Naive thymus-derived CD4-positive, alpha-beta T cell (primary cell): ENCODE results near the gene WASF2. TPM values are rescaled to one million over a fixed set of nuclear protein-coding genes. Genes with fewer than 3 reads are reported as not detected.

Experiments
- ATAC-seq: fragments of 150-1000 bp; cut with Tn5 transposase; 2 replicates; pipeline ENCODE4 v1.10.0; 2021; ENCODE audit warnings: mild to moderate bottlenecking, moderate library complexity
- CTCF ChIA-PET: fragments of 350-600 bp; sonication (Branson Sonifier 250); formaldehyde crosslinking; loops from one replicate; lab custom pipeline; 2021; ENCODE audit warnings: antibody characterized with exemption; lab: Charles Lee
- POLR2A ChIA-PET: fragments of 350-600 bp; sonication (Branson Sonifier 250); formaldehyde crosslinking; loops from one replicate; lab custom pipeline; 2021; ENCODE audit warnings: antibody characterized with exemption, inconsistent platforms; lab: Charles Lee
- DNase-seq, 9 donors: peaks; one replicate each; pipeline versions ENCODE4 v3.0.0 to v3.0.0-alpha.2; 2020 to 2022; ENCODE audit warnings: mixed read lengths in 1 of 9
- H3K27ac ChIP-seq: one replicate; pipeline ENCODE4 v1.7.0; 2013; ENCODE audit warnings: mild to moderate bottlenecking, low read depth, low read length, moderate library complexity
- H3K27me3 ChIP-seq, 2 donors: one replicate each; pipeline ENCODE4 v1.7.0; 2013; ENCODE audit warnings: low read length in 2 of 2, mild to moderate bottlenecking in 2 of 2, moderate library complexity in 2 of 2; ENCODE audit not compliant: control insufficient read depth in 2 of 2, insufficient read depth in 2 of 2
- H3K36me3 ChIP-seq, 3 experiments: 1 replicate in 2 of 3; 2 replicates in 1 of 3; pipeline ENCODE4 v1.7.0; 2013; ENCODE audit warnings: low read length in 3 of 3, mild to moderate bottlenecking in 3 of 3, moderate library complexity in 1 of 3; ENCODE audit not compliant: insufficient read depth in 3 of 3, control insufficient read depth in 2 of 3
- H3K4me1 ChIP-seq, 2 donors: one replicate each; pipeline ENCODE4 v1.7.0; 2013; ENCODE audit warnings: low read length in 2 of 2, mild to moderate bottlenecking in 2 of 2, moderate library complexity in 1 of 2; ENCODE audit not compliant: control insufficient read depth in 2 of 2, insufficient read depth in 2 of 2
- H3K4me3 ChIP-seq: 2 replicates; pipeline ENCODE4 v1.7.0; 2013; ENCODE audit warnings: mild to moderate bottlenecking, low read length
- H3K9me3 ChIP-seq, 3 experiments: 1 replicate in 2 of 3; 2 replicates in 1 of 3; pipeline ENCODE4 v1.7.0; 2013; ENCODE audit warnings: low read length in 3 of 3; ENCODE audit not compliant: control insufficient read depth in 2 of 3
- H3K27ac Mint-ChIP-seq, 9 donors: one replicate each; pipeline ENCODE4 v1.8.0; 2020 to 2022; ENCODE audit warnings: mixed read lengths in 9 of 9, mild to moderate bottlenecking in 8 of 9, moderate library complexity in 5 of 9, inconsistent platforms in 2 of 9
- H3K27me3 Mint-ChIP-seq, 5 donors: one replicate each; pipeline ENCODE4 v1.8.0; 2021 to 2022; ENCODE audit warnings: mixed read lengths in 5 of 5, mild to moderate bottlenecking in 1 of 5
- H3K36me3 Mint-ChIP-seq, 5 donors: one replicate each; pipeline ENCODE4 v1.8.0; 2020 to 2022; ENCODE audit warnings: mixed read lengths in 5 of 5, mild to moderate bottlenecking in 3 of 5, inconsistent platforms in 1 of 5
- H3K4me1 Mint-ChIP-seq, 7 donors: one replicate each; pipeline ENCODE4 v1.8.0; 2020 to 2022; ENCODE audit warnings: mixed read lengths in 7 of 7, mild to moderate bottlenecking in 3 of 7, inconsistent platforms in 1 of 7
- H3K4me3 Mint-ChIP-seq, 10 donors: one replicate each; pipeline ENCODE4 v1.8.0; 2020 to 2022; ENCODE audit warnings: mild to moderate bottlenecking in 10 of 10, mixed read lengths in 10 of 10, moderate library complexity in 6 of 10, inconsistent platforms in 2 of 10
- H3K9me3 Mint-ChIP-seq, 11 donors: one replicate each; pipeline ENCODE4 v1.8.0; 2020 to 2022; ENCODE audit warnings: mixed read lengths in 11 of 11, mild to moderate bottlenecking in 4 of 11, inconsistent platforms in 1 of 11, moderate library complexity in 1 of 11
- intact Hi-C, 2 donors: fragments of 100-400 bp; cut with micrococcal nuclease; formaldehyde crosslinking; loops; one replicate each; pipeline ENCODE4 v1.15.1; 2023
- polyA plus RNA-seq, 2 donors: library from polyadenylated mRNA; unstranded; fragments of 300-500 nt; fragmentation: Illumina TruSeq; gene quantifications; one replicate each; pipeline ENCODE4 v1.2.3, GENCODE V29; 2021
- total RNA-seq, 6 experiments: library from RNA in 5 of 6; stranded (reverse) in 5 of 6; gene quantifications; 1 replicate in 5 of 6; 2 replicates in 1 of 6; pipeline ENCODE4 v1.2.3 and lab custom pipeline; 2021 to 2026

Gene WASF2
- total and polyA plus RNA-seq, 7 experiments from 2014 or later = 78.4 to 177 (median 140) TPM

DNA sequence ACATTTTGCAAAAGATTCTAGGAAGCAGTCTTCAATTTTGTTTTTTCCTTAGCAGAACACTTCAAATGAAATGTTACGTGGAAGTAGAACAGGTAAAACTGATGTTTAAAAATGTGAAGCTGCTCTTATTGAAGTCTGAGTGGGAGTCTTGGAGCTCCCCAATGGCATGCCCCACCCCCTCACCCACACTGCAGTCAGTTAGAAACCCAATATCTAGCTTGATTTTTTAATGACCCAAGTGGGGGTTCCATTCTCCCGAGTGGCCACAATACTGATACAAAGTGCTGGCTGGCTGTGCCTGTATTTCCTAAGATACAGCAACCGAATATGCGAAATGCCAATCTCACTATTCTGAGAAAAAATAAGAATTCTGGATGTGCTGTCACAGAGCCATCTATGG lies 66.3 kb downstream of the WASF2 start:
- H3K4me3 ChIP-seq = no peak overlapping the region
- peaks cover 9 to 57% of the 10 kb centered on the region in 2 donors for H3K4me1 ChIP-seq
- DNase-seq (no peak), ATAC-seq (no peak)
- intact Hi-C loops = no loop called here
- no peak overlapping the region for H3K27ac ChIP-seq
- peak overlapping the region in 4 of 10 donors; percentile 0 to 42 (median 12) for H3K4me3 Mint-ChIP-seq
- CTCF ChIA-PET = interaction anchor here (0.7 to 1.6 kb wide), 2 partner anchors 86 to 133 kb away, joined by 3 to 4 read pairs; no protein-coding TSS in a partner anchor
- H3K9me3 Mint-ChIP-seq = peaks cover 0 to 2% (median 0%) of the 10 kb centered on the region in 11 donors
- peaks cover 0 to 16% (median 7%) of the 10 kb centered on the region in 3 experiments for H3K36me3 ChIP-seq
- peak overlapping the region; percentile 48 to 90 (median 72) for H3K27ac Mint-ChIP-seq
- POLR2A ChIA-PET = interaction anchor here (0.6 to 1.2 kb wide), 2 partner anchors 9 to 179 kb away, joined by 3 read pairs; no protein-coding TSS in a partner anchor
- H3K9me3 ChIP-seq = no peaks in the 10 kb centered on the region
- no peaks in the 10 kb centered on the region for H3K27me3 Mint-ChIP-seq
- peaks cover 4 to 18% (median 13%) of the 10 kb centered on the region in 5 donors for H3K36me3 Mint-ChIP-seq
- H3K27me3 ChIP-seq = no peaks in the 10 kb centered on the region
- H3K4me1 Mint-ChIP-seq = peaks cover 43 to 79% (median 68%) of the 10 kb centered on the region in 7 donors

- Mint-ChIP-seq H3K4me3 (peak overlapping the region in 1 of 10 donors; percentile 64), H3K4me1 (peaks cover 12 to 61% (median 49%) of the 10 kb centered on the region in 7 donors), H3K27me3 (no peaks in the 10 kb centered on the region), H3K9me3 (peaks cover 0 to 2% (median 0%) of the 10 kb centered on the region in 11 donors), H3K36me3 (peaks cover 19 to 38% (median 27%) of the 10 kb centered on the region in 5 donors), H3K27ac (peak overlapping the region in 6 of 9 donors; percentile 8 to 84 (median 42))
- peaks cover 9 to 25% of the 10 kb centered on the region in 2 donors for H3K4me1 ChIP-seq
- H3K36me3 ChIP-seq = peaks cover 20 to 56% (median 32%) of the 10 kb centered on the region in 3 experiments
- H3K27ac ChIP-seq = no peak overlapping the region
- H3K9me3 ChIP-seq = no peaks in the 10 kb centered on the region
- DNase-seq (peak in 1 of 9 donors; percentile 66), ATAC-seq (peak; percentile 44)
- ChIA-PET CTCF (interaction anchor here (0.7 to 1.4 kb wide), 4 partner anchors 10 to 456 kb away, joined by 3 to 4 read pairs (median 3); no protein-coding TSS in a partner anchor), POLR2A (interaction anchor here (0.6 to 1.6 kb wide), 3 partner anchors 9 to 97 kb away, joined by 3 read pairs; no protein-coding TSS in a partner anchor)
- no peaks in the 10 kb centered on the region for H3K27me3 ChIP-seq
- H3K4me3 ChIP-seq = no peak overlapping the region
- intact Hi-C loops = loop anchor here in 1 of 2 donors (5.0 kb wide), 1 partner anchor 244 kb away; no protein-coding TSS in a partner anchor
Measured at GRCh38 chr1:27418326-27419185, 71.4 kb downstream of the WASF2 start.

DNA sequence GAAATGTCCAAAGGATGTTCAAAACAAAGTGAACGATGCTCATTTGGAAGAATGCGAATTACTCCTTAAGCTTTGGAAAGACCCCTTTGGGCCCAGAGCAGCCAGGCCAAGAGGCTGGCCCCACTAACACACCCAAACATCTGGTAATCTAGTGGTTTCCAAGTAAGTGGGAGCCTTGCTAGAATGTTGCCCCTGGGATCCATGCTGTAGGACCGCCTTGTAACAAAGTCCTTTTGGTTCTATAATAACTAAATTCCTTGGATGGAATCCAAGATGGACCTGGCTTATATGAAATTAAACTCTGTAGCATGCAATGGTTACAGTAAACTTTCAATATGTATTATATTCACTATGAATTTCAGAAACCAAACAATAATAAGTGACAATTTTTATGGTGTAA lies 72.3 kb downstream of the WASF2 start:
- no peak overlapping the region for H3K4me3 Mint-ChIP-seq
- H3K27ac ChIP-seq = no peak overlapping the region
- peaks cover 8 to 23% of the 10 kb centered on the region in 2 donors for H3K4me1 ChIP-seq

DNA sequence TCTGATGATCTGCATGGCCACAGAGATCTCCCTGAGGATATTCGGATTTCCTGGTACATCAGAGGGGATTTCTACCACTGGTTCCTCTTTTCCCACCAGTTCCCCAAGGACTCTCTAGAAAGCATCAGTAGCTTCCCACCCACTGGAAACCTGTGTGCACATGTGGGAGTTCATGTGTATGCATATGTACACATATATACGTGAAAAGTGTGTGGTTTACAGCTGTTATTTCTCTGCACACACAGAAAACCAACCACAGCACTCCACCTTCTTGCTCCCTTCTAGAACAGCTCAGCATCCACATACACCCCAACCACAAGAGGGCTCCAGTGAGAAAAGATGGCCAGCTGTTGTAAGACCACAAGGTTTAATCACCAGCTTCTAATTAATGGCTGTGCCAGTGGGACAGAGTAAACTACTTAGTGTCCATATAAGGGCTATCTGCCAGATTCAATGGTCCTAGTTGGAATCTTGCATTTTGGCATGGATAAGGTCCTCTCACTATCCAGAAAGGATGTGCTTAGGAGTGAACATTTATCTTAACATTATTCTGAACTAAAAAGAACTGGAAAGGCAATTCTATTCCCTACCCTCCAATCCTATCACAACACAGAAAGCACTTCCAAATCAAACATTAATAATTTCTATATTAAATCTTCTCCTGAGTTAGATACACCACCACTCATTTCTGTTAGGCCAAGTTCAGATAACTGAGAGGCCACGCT lies 73.4 kb downstream of the WASF2 start:
- H3K4me3 ChIP-seq = no peak overlapping the region
- H3K4me1 ChIP-seq = peaks cover 0 to 11% of the 10 kb centered on the region in 2 donors
- no peak overlapping the region for H3K4me3 Mint-ChIP-seq
- no peaks in the 10 kb centered on the region for H3K9me3 Mint-ChIP-seq
- no peaks in the 10 kb centered on the region for H3K27me3 ChIP-seq
- peaks cover 37 to 74% (median 43%) of the 10 kb centered on the region in 3 experiments for H3K36me3 ChIP-seq
- peaks cover 20 to 51% (median 29%) of the 10 kb centered on the region in 5 donors for H3K36me3 Mint-ChIP-seq
- H3K9me3 ChIP-seq = no peaks in the 10 kb centered on the region
- H3K27me3 Mint-ChIP-seq = no peaks in the 10 kb centered on the region
- ChIA-PET CTCF (interaction anchor here (0.5 to 4.0 kb wide), 14 partner anchors 12 to 246 kb away, joined by 3 to 24 read pairs (median 4); no protein-coding TSS in a partner anchor), POLR2A (interaction anchor here (0.9 to 1.2 kb wide), 6 partner anchors 10 to 187 kb away, joined by 3 to 5 read pairs (median 4); partner anchors contain the start of genes AHDC1 and WASF2)
- H3K4me1 Mint-ChIP-seq = peaks cover 12 to 46% (median 35%) of the 10 kb centered on the region in 7 donors
- peak overlapping the region; percentile 3 to 85 (median 53) for H3K27ac Mint-ChIP-seq
- DNase-seq (peak in 7 of 9 donors; percentile 44 to 67 (median 56)), ATAC-seq (peak; percentile 87)
- intact Hi-C loops = loop anchor here (1.0 to 5.0 kb wide), 7 partner anchors 39 to 246 kb away; partner anchors contain the start of gene WASF2 (in 1 of the 2)
- H3K27ac ChIP-seq = peak overlapping the region; percentile 10

More for the DNA sequence above, 72.3 kb downstream of the WASF2 start:
- Histone ChIP-seq H3K27me3 (no peaks in the 10 kb centered on the region), H3K36me3 (peaks cover 28 to 64% (median 32%) of the 10 kb centered on the region in 3 experiments), H3K4me3 (no peak overlapping the region), H3K9me3 (no peaks in the 10 kb centered on the region)
- intact Hi-C loops = loop anchor here in 1 of 2 donors (2.0 to 5.0 kb wide), 3 partner anchors 73 to 245 kb away; partner anchors contain the start of gene WASF2
- ATAC-seq (no peak), DNase-seq (no peak)
- no peaks in the 10 kb centered on the region for H3K27me3 Mint-ChIP-seq
- peaks cover 0 to 2% (median 0%) of the 10 kb centered on the region in 11 donors for H3K9me3 Mint-ChIP-seq
- POLR2A ChIA-PET = interaction anchor here (0.6 to 1.3 kb wide), 2 partner anchors 38 to 96 kb away, joined by 3 read pairs; no protein-coding TSS in a partner anchor
- peaks cover 12 to 56% (median 45%) of the 10 kb centered on the region in 7 donors for H3K4me1 Mint-ChIP-seq
- peaks cover 20 to 46% (median 29%) of the 10 kb centered on the region in 5 donors for H3K36me3 Mint-ChIP-seq
- H3K27ac Mint-ChIP-seq = peak overlapping the region in 3 of 9 donors; percentile 43 to 84 (median 68)
- CTCF ChIA-PET = interaction anchor here (0.7 kb wide), 1 partner anchor 32 kb away, joined by 4 read pairs; no protein-coding TSS in a partner anchor

- no peaks in the 10 kb centered on the region for H3K9me3 Mint-ChIP-seq
- H3K4me3 Mint-ChIP-seq = no peak overlapping the region
- H3K27me3 Mint-ChIP-seq = no peaks in the 10 kb centered on the region
- CTCF ChIA-PET = interaction anchor here (1.7 to 4.0 kb wide), 4 partner anchors 12 to 249 kb away, joined by 4 to 24 read pairs (median 8); no protein-coding TSS in a partner anchor
- peaks cover 24 to 59% (median 37%) of the 10 kb centered on the region in 5 donors for H3K36me3 Mint-ChIP-seq
- POLR2A ChIA-PET = interaction anchor here (1.0 to 1.9 kb wide), 4 partner anchors 14 to 109 kb away, joined by 3 to 5 read pairs (median 4); no protein-coding TSS in a partner anchor
- Histone ChIP-seq H3K27me3 (no peaks in the 10 kb centered on the region), H3K27ac (no peak overlapping the region), H3K9me3 (no peaks in the 10 kb centered on the region), H3K4me3 (no peak overlapping the region), H3K36me3 (peaks cover 44 to 94% (median 49%) of the 10 kb centered on the region in 3 experiments), H3K4me1 (no peaks in the 10 kb centered on the region)
- H3K4me1 Mint-ChIP-seq = peaks cover 11 to 32% (median 28%) of the 10 kb centered on the region in 7 donors
- ATAC-seq (no peak), DNase-seq (no peak)
- H3K27ac Mint-ChIP-seq = peak overlapping the region in 4 of 9 donors; percentile 32 to 80 (median 53)
- intact Hi-C loops = no loop called here
Measured at GRCh38 chr1:27414091-27414490, 75.9 kb downstream of the WASF2 start.
